ENCODE results near the gene CDH22.

DNA sequence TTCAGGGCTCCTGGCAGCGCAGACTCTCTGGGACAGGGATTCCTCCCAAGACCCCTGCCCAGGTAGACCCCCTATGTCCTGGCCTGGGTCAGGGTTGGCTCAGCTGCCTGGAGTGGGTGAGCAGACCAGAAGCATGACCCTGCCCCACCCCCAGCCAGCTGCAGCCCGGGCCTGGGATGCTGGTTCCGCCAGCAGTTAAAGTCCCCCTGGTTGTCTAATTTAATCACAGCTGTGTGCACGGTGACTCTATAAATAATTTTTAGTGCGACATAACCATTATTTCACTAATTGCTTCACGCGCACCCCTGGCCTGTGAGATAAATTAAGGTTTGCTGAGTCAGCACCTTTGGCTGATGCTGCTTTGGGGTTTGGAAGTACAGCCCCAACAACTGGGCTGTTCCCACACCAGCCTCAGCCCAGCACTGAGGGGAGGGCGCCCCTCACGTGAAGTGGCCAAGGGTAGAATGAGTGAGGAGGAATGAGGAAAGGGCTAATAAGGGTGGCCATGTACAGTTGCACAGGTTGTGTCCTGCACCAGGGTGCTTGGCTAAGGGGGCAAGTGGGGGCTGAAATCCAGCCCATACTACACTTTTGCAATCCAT lies 26.1 kb upstream of the CDH22 start:
- TF ChIP-seq, protein P1, sequence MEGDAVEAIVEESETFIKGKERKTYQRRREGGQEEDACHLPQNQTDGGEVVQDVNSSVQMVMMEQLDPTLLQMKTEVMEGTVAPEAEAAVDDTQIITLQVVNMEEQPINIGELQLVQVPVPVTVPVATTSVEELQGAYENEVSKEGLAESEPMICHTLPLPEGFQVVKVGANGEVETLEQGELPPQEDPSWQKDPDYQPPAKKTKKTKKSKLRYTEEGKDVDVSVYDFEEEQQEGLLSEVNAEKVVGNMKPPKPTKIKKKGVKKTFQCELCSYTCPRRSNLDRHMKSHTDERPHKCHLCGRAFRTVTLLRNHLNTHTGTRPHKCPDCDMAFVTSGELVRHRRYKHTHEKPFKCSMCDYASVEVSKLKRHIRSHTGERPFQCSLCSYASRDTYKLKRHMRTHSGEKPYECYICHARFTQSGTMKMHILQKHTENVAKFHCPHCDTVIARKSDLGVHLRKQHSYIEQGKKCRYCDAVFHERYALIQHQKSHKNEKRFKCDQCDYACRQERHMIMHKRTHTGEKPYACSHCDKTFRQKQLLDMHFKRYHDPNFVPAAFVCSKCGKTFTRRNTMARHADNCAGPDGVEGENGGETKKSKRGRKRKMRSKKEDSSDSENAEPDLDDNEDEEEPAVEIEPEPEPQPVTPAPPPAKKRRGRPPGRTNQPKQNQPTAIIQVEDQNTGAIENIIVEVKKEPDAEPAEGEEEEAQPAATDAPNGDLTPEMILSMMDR (IDR thresholded peaks at IDR 0.05; ENCODE audit: borderline replicate concordance, extremely low read depth, low read length, poor library complexity, severe bottlenecking): no peak
- no peak for TF ChIP-seq EZH2 (IDR thresholded peaks at IDR 0.05; ENCODE audit: borderline replicate concordance, low read depth, low read length, severe bottlenecking)

All from DND-41 (cell line).